ENCODE data around the gene ASB4. TPM values are rescaled to one million over a fixed set of nuclear protein-coding genes. Genes with fewer than 3 reads are reported as not detected.

The ASB4 gene
- total and polyA plus RNA-seq, 2 experiments from 2014 or later: not detected

GRCh38 chr7:95457947-95458346 lies 27.8 kb upstream of the ASB4 start:
- no peaks in the 10 kb centered on the region; the same call in 1 of the 2 replicates for H3K9me2 ChIP-seq (ENCODE audit: insufficient read depth)
- no peaks in the 10 kb centered on the region for H3K79me2 ChIP-seq (replicated peaks; ENCODE audit: insufficient read depth)
- no peak for DNase-seq (ENCODE audit: low spot score)
- Mint-ChIP-seq H3K4me1 (no peaks in the 10 kb centered on the region), H3K27me3 (ENCODE audit: insufficient read depth, low read depth, poor library complexity) (no peaks in the 10 kb centered on the region), H3K27ac (no peak overlapping the region), H3K9me3 (peaks cover 38% of the 10 kb centered on the region), H3K4me3 (no peak overlapping the region), H3K36me3 (ENCODE audit: low read depth) (peaks cover 22% of the 10 kb centered on the region)
- H3K4me2 ChIP-seq: no peak overlapping the region
- no peaks in the 10 kb centered on the region for H3K36me3 ChIP-seq (ENCODE audit: insufficient read depth)
- no peaks in the 10 kb centered on the region for H4K20me1 ChIP-seq (replicated peaks; ENCODE audit: insufficient read depth)
- H3K4me3 ChIP-seq: no peak overlapping the region
- no peaks in the 10 kb centered on the region for H3K4me1 ChIP-seq (ENCODE audit: insufficient read depth)
- TF ChIP-seq ZNF114 (CRISPR knock-in tag; IDR thresholded peaks at IDR 0.05) (no peak), POLR2AphosphoS5 (IDR thresholded peaks at IDR 0.05; ENCODE audit: low read depth) (no peak), NANOG (IDR thresholded peaks at IDR 0.05; ENCODE audit: borderline replicate concordance) (no peak), ZNF462 (CRISPR knock-in tag; IDR thresholded peaks at IDR 0.05) (no peak), ZNF331 (CRISPR knock-in tag; IDR thresholded peaks at IDR 0.05; ENCODE audit: low read depth) (no peak), REST (IDR thresholded peaks at IDR 0.05; ENCODE audit: unreplicated experiment) (no peak), JUNB (IDR thresholded peaks at IDR 0.05; ENCODE audit: unreplicated experiment) (no peak), CREB1 (CRISPR knock-in tag; IDR thresholded peaks at IDR 0.05; ENCODE audit: low read depth) (no peak), CTCF (conservative IDR thresholded peaks at IDR 0.05; ENCODE audit: low read depth in 2 of 2) (no peak), EZH2 (IDR thresholded peaks at IDR 0.05; ENCODE audit: low read depth, unreplicated experiment) (no peak), STAT1 (IDR thresholded peaks at IDR 0.05; ENCODE audit: unreplicated experiment) (no peak), EZH2phosphoT487 (IDR thresholded peaks at IDR 0.05; ENCODE audit: unreplicated experiment) (no peak), ETS1 (IDR thresholded peaks at IDR 0.05) (no peak)
- H3F3A ChIP-seq (replicated peaks; ENCODE audit: low read depth): no peaks in the 10 kb centered on the region
- no peak overlapping the region for H3K27ac ChIP-seq (ENCODE audit: low read depth)
- ATAC-seq: no peak
- H2AFZ ChIP-seq: no peak overlapping the region
- H3K27me3 ChIP-seq (ENCODE audit: insufficient read depth): no peaks in the 10 kb centered on the region

All from GM23338 (cell line).